T-helper 1 cell treated with Interleukin-12 subunit alpha and Interleukin-12 subunit beta and Interleukin-4 antibody, amounts not matched to agents 30 ng/mL and 1 ng/mL, for 36 hours (primary cell): ENCODE results near the gene FIBCD1. TPM values are rescaled to one million over a fixed set of nuclear protein-coding genes. Genes with fewer than 3 reads are reported as not detected.

Source experiments
- intact Hi-C: fragments of 100-400 bp; cut with micrococcal nuclease; formaldehyde crosslinking; loops from one replicate; pipeline ENCODE4 v1.15.1; 2024
- total RNA-seq: library from RNA; stranded (reverse); gene quantifications from 2 replicates; pipeline ENCODE4 v1.2.3, GENCODE V29; 2022

The FIBCD1 gene
- total RNA-seq, 1 donor from 2014 or later = not detected

DNA sequence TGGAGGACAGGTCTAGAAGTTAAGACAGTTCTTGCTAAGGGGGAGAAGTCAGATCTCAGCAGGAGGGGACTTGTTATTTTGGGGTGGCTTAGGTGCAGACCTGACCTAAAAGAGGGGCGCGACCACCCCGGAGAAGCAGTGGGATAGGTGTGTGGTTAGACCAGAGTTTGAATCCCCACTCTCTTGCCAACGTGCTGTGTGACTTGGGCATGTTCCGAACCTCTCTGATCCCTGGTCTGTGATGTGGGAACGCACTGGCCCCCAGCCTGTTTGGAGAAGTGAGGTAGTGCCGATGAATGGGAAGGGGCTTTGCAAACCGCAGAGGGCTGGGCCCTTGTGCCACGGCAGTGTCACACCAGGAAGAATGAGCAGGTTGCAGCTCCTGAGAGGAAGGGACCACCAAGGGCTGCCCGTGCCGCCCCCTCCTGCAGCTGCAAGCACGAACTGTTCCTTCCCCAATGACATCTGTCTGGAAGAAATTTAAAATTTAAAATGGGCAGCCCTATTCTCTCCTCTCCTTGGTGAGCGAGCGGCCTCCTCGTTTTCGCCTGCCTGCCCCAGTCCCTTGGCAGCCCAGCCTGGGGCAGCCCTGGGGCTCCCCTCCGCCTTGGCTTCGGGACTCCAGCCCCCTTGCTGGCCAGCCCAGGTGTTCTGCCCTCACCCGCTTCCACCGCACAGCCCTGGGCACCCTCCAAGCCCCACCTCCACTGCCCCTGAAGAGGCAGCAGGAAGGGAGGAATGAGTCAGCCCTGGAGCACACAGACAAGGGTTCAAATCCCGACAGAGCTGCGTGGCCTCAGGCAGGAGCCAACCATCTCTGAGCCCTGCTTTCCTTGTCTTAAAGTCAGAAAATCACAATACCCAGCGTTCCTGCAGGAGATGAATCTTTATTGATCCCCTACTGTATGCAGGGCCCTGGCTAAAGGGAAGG, 1.6 kb downstream of the FIBCD1 start:
- intact Hi-C loops = no loop called here

GRCh38 chr9:130936285-130937117, 2.5 kb downstream of the FIBCD1 start:
- intact Hi-C loops = no loop called here

DNA sequence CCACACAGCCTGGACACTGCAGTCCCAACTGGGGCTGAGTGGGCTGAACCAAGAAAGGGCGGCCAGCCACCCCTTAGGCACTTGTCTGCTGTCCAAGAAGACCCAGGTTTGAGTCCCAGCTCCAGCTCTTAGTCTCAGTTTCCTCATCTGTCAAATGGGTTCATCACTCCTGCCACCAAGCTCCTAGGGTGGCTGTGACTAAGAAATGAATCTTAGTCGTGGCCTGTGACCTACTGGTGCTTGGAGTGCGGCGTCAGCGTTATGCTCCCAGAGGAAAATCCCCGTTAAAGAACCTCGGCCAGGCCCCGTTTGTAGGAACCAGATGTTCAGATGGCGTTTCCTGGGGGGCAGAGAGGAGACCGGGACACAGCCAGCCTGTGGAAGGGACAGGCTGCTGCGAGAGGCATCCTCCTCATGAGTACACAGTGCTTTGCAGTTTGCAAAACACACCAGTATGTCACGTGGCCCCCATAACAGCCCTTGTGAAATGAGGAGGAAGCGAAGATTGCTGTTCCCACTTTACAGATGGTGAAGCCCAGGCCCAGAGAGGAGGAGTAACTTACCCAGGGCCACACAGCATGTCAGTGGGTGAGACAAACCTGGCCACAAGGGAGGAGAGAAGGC, 3.3 kb downstream of the FIBCD1 start:
- intact Hi-C loops = no loop called here

DNA sequence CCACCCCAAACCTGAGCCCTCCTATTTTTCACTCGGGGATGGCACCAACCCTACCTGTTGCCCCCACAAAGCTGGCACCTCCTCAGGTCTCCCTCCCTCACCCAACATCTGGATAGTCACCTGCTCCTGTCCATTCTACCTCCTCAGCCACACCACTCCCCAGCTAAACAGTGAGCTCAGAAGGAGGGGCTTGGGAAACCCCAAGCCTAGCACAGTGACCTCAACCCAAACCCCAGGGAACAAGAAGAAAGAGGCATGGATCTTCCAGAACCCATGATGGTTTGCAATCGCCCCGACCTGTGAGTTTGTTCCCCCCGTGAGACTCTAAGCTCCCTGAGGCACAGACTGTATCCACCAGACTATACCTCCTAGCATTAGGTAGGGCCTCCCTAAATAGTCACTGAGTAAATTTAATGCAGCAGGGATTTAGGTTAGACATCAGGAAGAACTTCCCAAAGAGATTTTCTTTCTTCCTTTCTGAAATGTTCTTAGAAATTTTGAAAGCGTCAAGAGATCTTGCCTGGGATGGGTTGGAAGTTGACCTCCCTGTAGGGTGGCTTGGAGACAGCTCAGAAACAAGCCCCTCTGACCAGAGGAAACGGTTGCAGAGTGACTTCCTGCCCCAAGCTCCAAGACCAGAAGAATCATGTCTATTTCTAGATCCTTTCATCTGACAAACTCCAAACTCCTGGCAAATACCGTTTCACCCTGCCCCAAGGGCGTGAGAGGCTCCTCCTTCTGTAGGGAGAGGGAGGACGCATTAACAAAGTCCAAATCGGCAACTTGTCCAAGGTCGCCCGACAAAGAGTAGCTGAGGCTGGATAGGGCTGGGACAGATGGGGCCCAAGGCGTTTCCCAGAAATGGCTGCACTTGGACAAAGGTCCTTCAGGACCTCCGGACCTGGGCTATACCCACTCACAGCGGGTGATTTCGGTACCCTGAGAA, 4.1 kb downstream of the FIBCD1 start:
- intact Hi-C loops = no loop called here

DNA sequence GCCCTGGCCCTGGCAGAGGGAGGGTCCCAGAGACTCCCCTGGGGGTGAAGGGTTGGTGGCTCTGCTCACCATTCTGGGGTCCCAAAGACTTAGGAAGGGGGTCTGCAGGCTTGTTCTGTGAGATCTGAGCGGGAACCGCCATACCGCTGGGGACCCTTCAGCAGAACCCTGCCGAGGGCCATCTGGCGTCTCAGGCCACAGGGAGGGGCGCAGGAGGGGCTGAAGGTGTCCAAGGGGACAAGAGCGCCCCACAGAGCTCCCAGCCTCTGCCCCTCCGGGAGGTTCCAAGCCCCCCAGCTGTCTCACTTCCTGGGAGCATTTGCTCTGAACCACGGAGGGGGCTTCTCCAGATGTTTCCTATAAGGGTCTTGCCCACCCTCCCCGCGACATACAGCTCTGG, 4.8 kb downstream of the FIBCD1 start:
- intact Hi-C loops = no loop called here

GRCh38 chr9:130933114-130934046, 5.7 kb downstream of the FIBCD1 start:
- intact Hi-C loops = no loop called here

GRCh38 chr9:130932255-130933079, 6.6 kb downstream of the FIBCD1 start:
- intact Hi-C loops = no loop called here

GRCh38 chr9:130931508-130932254, 7.4 kb downstream of the FIBCD1 start:
- intact Hi-C loops = no loop called here

- intact Hi-C loops = no loop called here
Measured at GRCh38 chr9:130930804-130931349, 8.2 kb downstream of the FIBCD1 start.

DNA sequence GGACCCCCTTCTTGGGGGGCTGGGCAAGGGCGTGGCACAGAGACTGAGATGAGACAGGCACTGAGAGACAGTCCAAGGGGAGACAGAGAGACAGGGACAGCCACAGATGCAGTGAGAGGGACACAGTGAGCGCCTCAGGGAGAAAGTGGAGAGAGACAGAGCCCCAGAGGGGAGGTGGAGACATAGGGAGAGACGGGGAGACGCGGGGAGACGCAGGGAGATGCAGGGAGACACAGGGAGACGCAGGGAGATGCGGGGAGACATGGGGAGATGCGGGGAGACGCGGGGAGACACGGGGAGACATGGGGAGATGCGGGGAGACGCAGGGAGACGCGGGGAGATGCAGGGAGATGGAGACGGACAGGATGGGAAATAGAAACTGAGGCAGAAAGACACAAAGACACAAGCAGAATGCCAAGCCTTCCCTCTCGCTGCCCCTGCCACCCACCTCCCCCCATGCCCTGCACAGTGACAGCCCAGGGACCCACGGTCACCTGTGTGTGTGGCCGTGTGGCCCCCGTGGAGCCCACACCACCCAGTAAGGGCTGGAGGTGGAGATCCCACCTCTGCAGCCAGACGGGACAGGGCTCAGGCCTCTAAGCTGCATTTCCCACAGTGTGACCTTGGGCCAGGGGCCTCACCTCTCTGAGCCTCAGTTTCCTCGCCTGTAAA, 8.8 kb downstream of the FIBCD1 start:
- intact Hi-C loops = no loop called here

- intact Hi-C loops = no loop called here
Measured at GRCh38 chr9:130929571-130930038, 9.4 kb downstream of the FIBCD1 start.

DNA sequence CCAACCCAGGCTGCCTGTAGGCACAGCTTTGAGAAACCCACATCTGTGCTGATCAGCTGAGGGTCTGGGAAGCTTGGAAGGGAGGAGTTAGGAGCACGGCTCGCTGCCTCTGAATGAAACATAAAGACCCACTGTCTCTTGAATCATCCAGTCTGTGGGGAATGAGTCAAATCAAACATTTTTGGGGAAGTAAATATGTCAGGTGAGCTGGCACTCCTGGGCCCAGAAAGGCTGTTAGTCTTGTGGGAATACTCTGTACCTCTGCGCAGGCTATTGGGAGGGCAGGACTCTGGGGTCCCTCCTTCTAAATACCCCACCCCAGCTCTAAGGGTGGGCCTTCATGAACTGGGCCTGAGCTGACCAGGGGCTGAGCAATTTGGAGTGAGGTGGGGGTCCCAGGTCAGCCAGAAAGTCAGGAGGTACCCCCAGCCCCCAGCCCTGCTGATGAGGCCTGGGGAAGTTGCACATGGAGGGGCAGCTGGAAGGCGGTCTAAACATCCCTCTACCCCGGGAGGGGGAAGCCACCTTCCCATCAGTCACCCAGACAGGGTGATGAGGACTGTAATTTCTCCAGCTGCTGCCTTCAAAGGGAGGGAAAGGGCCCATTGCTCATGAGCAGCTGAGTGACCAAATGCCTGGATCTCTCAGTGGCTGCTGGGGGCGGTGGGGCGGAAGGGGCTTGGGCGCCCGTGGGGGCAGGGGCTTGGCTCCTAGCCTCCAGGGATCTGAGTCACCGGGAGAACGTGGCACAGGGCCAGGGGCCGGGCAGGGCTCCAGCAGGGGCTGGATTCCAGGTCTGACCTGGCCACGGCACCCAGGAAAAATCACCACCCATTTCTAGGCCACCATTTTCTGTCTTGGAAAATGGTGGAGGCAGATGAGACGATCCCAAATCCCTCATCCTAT, 10.8 kb downstream of the FIBCD1 start:
- intact Hi-C loops = no loop called here

DNA sequence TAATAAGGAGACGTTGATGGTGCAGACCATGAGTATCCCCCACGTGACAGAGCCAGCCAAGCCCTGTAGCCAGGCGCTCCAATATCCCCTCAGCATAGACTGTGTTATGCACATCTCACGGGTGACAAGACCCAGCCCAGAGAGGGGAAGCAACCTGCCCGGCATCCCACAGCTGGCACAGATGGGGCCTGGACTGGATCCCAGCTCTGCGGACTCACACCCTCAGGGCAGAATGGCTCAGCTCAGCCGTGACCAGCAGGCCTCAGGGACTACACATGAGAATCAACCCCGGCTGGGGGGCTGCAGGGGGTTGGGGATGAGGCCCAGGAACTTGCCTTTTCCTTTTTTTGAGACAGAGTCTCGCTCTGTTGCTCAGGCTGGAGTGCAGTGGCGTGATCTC, 11.7 kb downstream of the FIBCD1 start:
- intact Hi-C loops = no loop called here

GRCh38 chr9:130925050-130925678, 13.9 kb downstream of the FIBCD1 start:
- intact Hi-C loops = no loop called here

- intact Hi-C loops = no loop called here
Measured at GRCh38 chr9:130924448-130924788, 14.6 kb downstream of the FIBCD1 start.
